GM12878 (cell line): ENCODE measurements around the gene MT1B. TPM values are rescaled to one million over a fixed set of nuclear protein-coding genes. Genes with fewer than 3 reads are reported as not detected.
A peak's percentile ranks its signal among the peaks of the same experiment; 100 is the strongest.

Experiments used
- CBX5 ChIP-seq: sonication (generic); IDR thresholded peaks from 2 replicates; pipeline ENCODE4 v1.6.1; 2016; ENCODE audit warnings: low read depth, moderate library complexity, mild to moderate bottlenecking, inconsistent platforms
- CEBPB ChIP-seq, 2 experiments: fragments of 150-350 bp in 1 of 2; IDR thresholded peaks; 2 replicates each; pipeline ENCODE4 v1.6.1; 2012 to 2014; ENCODE audit warnings: low read depth in 2 of 2, low read length in 2 of 2, borderline replicate concordance in 1 of 2, inconsistent platforms in 1 of 2
- CREB1 ChIP-seq: IDR thresholded peaks from 2 replicates; pipeline ENCODE4 v1.6.1; 2012; ENCODE audit warnings: low read depth, mild to moderate bottlenecking, inconsistent platforms
- HCFC1 ChIP-seq: fragments of 150-350 bp; IDR thresholded peaks from 2 replicates; pipeline ENCODE4 v1.6.1; 2014; ENCODE audit warnings: low read length
- HDGF ChIP-seq: fragments of 450-650 bp; IDR thresholded peaks from 2 replicates; pipeline ENCODE4 v1.6.1; 2016; ENCODE audit warnings: antibody characterized with exemption
- IRF3 ChIP-seq: fragments of 450-650 bp; IDR thresholded peaks from 2 replicates; pipeline ENCODE4 v1.6.1; 2014; ENCODE audit warnings: mild to moderate bottlenecking
- IRF4 ChIP-seq: IDR thresholded peaks from 2 replicates; pipeline ENCODE4 v1.6.1; 2011; ENCODE audit warnings: low read depth, low read length
- JUND ChIP-seq: IDR thresholded peaks from 2 replicates; pipeline ENCODE4 v1.6.1; 2012; ENCODE audit warnings: low read depth, mild to moderate bottlenecking, low read length, improper control_type of control experiment, moderate library complexity
- KDM1A ChIP-seq: fragments of 200-600 bp; sonication (generic); IDR thresholded peaks from 2 replicates; pipeline ENCODE4 v1.6.1; 2016; ENCODE audit warnings: borderline replicate concordance
- LARP7 ChIP-seq: fragments of 450-650 bp; IDR thresholded peaks from 2 replicates; pipeline ENCODE4 v1.6.1; 2017; ENCODE audit warnings: mild to moderate bottlenecking
- MEF2B ChIP-seq: fragments of 450-650 bp; IDR thresholded peaks from 2 replicates; pipeline ENCODE4 v1.6.1; 2018; ENCODE audit warnings: mild to moderate bottlenecking, moderate library complexity; ENCODE audit not compliant: partially characterized antibody, poor library complexity, severe bottlenecking
- MYB ChIP-seq: fragments of 150-350 bp; IDR thresholded peaks from 2 replicates; pipeline ENCODE4 v1.6.1; 2014; ENCODE audit warnings: mild to moderate bottlenecking, low read depth, low read length, borderline replicate concordance
- NFIC ChIP-seq: IDR thresholded peaks from 2 replicates; pipeline ENCODE4 v1.6.1; 2012; ENCODE audit warnings: low read depth, mild to moderate bottlenecking, inconsistent platforms, low read length, moderate library complexity
- PKNOX1 ChIP-seq: fragments of 450-650 bp; IDR thresholded peaks from 2 replicates; pipeline ENCODE4 v1.6.1; 2016; ENCODE audit warnings: mild to moderate bottlenecking
- PML ChIP-seq: IDR thresholded peaks from 2 replicates; pipeline ENCODE4 v1.6.1; 2012; ENCODE audit warnings: low read length, inconsistent platforms
- POLR2A ChIP-seq: IDR thresholded peaks from 2 replicates; pipeline ENCODE4 v1.6.1; 2011; ENCODE audit warnings: low read depth, mild to moderate bottlenecking, low read length
- POLR2AphosphoS5 ChIP-seq: IDR thresholded peaks from 2 replicates; pipeline ENCODE4 v1.6.1; 2011; ENCODE audit warnings: mild to moderate bottlenecking, low read length, inconsistent platforms
- RAD51 ChIP-seq: fragments of 450-650 bp; IDR thresholded peaks from 2 replicates; pipeline ENCODE4 v1.6.1; 2016; ENCODE audit warnings: moderate library complexity, mild to moderate bottlenecking, inconsistent platforms
- RB1 ChIP-seq: fragments of 450-650 bp; formaldehyde crosslinking; IDR thresholded peaks from 2 replicates; pipeline ENCODE4 v1.6.1; 2017; ENCODE audit warnings: mild to moderate bottlenecking, borderline replicate concordance
- REST ChIP-seq: IDR thresholded peaks from 2 replicates; pipeline ENCODE4 v1.6.1; 2012; ENCODE audit warnings: mild to moderate bottlenecking, low read depth, low read length
- SMAD1 ChIP-seq: fragments of 450-650 bp; IDR thresholded peaks from 2 replicates; pipeline ENCODE4 v1.6.1; 2018; ENCODE audit warnings: mild to moderate bottlenecking, low read depth; ENCODE audit not compliant: partially characterized antibody
- SMARCA5 ChIP-seq: fragments of 450-650 bp; IDR thresholded peaks from 2 replicates; pipeline ENCODE4 v1.6.1; 2017; ENCODE audit warnings: mild to moderate bottlenecking
- SREBF2 ChIP-seq: IDR thresholded peaks from 2 replicates; pipeline ENCODE4 v1.6.1; 2012; ENCODE audit warnings: mild to moderate bottlenecking, low read length
- WRNIP1 ChIP-seq: IDR thresholded peaks from 2 replicates; pipeline ENCODE4 v1.6.1; 2011; ENCODE audit warnings: low read depth, low read length, improper control_type of control experiment, borderline replicate concordance
- YY1 ChIP-seq: IDR thresholded peaks from 2 replicates; pipeline ENCODE4 v1.6.1; 2011; ENCODE audit warnings: low read depth, mild to moderate bottlenecking, low read length
- ZNF207 ChIP-seq: fragments of 450-650 bp; IDR thresholded peaks from 2 replicates; pipeline ENCODE4 v1.6.1; 2014; ENCODE audit warnings: antibody characterized with exemption, mild to moderate bottlenecking, borderline replicate concordance
- polyA plus RNA-seq, 11 experiments: library from polyadenylated mRNA; depleted of rRNA in 4 of 11; unstranded in 6 of 11; stranded (reverse) in 5 of 11; fragments of >200 nt; fragmentation: Nextera tagmentation in 4 of 11; fragmentation: Illumina TruSeq in 1 of 11; extraction: Ambion mirVana in 4 of 11; extraction: Trizol in 1 of 11; gene quantifications; 1 replicate in 1 of 11; 2 replicates in 10 of 11; pipeline versions ENCODE4 v1.2.1 to v1.2.3, GENCODE V29; 2011 to 2016; ENCODE audit warnings: inconsistent platforms in 2 of 11, missing spikeins in 2 of 11, low read depth in 1 of 11
- total RNA-seq, 4 experiments: library from RNA; depleted of rRNA in 3 of 4; stranded (reverse); fragments of >200 nt in 3 of 4; fragmentation: Illumina TruSeq in 1 of 4; extraction: Trizol in 1 of 4; gene quantifications; 2 replicates each; pipeline versions ENCODE4 v1.2.1 to v1.2.3, GENCODE V29; 2013 to 2021

Gene MT1B
- total and polyA plus RNA-seq, 10 of the 15 experiments (the other 5 are each of a cell fraction or from before 2014, with no cell fraction given) = not detected

GRCh38 chr16:56681939-56682702 lies 30.4 kb downstream of the MT1B start, which contains the start of gene MT1X (continued):
- TF ChIP-seq HDGF = no peak
- 0 out of 2 replicates have a peak, but pooled peaks have one; percentile 16 for TF ChIP-seq YY1
- peak; percentile 95 for TF ChIP-seq POLR2AphosphoS5
- TF ChIP-seq NFIC = no peak
- TF ChIP-seq CREB1 = no peak; the same call in 1 of the 2 replicates
- no peak for TF ChIP-seq SMAD1
- peak; percentile 73 for TF ChIP-seq SMARCA5
- TF ChIP-seq PKNOX1 = no peak
- TF ChIP-seq CEBPB (IDR thresholded peaks at IDR 0.05; ENCODE audit: borderline replicate concordance in 1 of 2, low read depth in 2 of 2, low read length in 2 of 2) = no peak
- TF ChIP-seq MEF2B = no peak
- no peak for TF ChIP-seq PML
- TF ChIP-seq ZNF207 = no peak
- no peak for TF ChIP-seq JUND
- TF ChIP-seq RAD51 = no peak
- no peak for TF ChIP-seq HCFC1
- no peak for TF ChIP-seq MYB
- TF ChIP-seq SREBF2 = no peak
- TF ChIP-seq IRF3 = no peak
- TF ChIP-seq LARP7 = peak; percentile 100
- no peak for TF ChIP-seq KDM1A
- no peak for TF ChIP-seq IRF4
- TF ChIP-seq POLR2A = peak; percentile 80
- no peak for TF ChIP-seq RB1
- TF ChIP-seq WRNIP1 = no peak
- no peak for TF ChIP-seq REST
- no peak for TF ChIP-seq CBX5
